Natural killer cell (primary cell): ENCODE measurements around the gene GAGE10. TPM values are rescaled to one million over a fixed set of nuclear protein-coding genes. Genes with fewer than 3 reads are reported as not detected.
A peak's percentile ranks its signal among the peaks of the same experiment; 100 is the strongest.

Experiments used
- ATAC-seq, 3 donors: fragments of 150-1000 bp in 2 of 3; fragments of 200-7000 bp in 1 of 3; cut with Tn5 transposase; 1 replicate in 1 of 3; 2 replicates in 2 of 3; pipeline ENCODE4 v1.10.0; 2021; ENCODE audit warnings: mild to moderate bottlenecking in 2 of 3, moderate library complexity in 2 of 3
- DNase-seq, 2 donors: peaks; one replicate each; pipeline versions ENCODE4 v3.0.0 to v3.0.0-alpha.2; 2013 to 2021; ENCODE audit warnings: mixed read lengths in 1 of 2
- H3K27ac ChIP-seq: one replicate; pipeline ENCODE4 v1.5.1; 2013; ENCODE audit warnings: mild to moderate bottlenecking, low read length
- H3K27me3 ChIP-seq: one replicate; pipeline ENCODE4 v1.6.1; 2013; ENCODE audit warnings: low read length; ENCODE audit not compliant: control insufficient read depth, insufficient read depth
- H3K36me3 ChIP-seq: one replicate; pipeline ENCODE4 v1.6.1; 2013; ENCODE audit warnings: low read length; ENCODE audit not compliant: control insufficient read depth, insufficient read depth
- H3K4me1 ChIP-seq: one replicate; pipeline ENCODE4 v1.6.1; 2013; ENCODE audit warnings: low read length; ENCODE audit not compliant: control insufficient read depth, insufficient read depth
- H3K4me3 ChIP-seq: one replicate; pipeline ENCODE4 v1.5.1; 2013; ENCODE audit warnings: low read length
- H3K9me3 ChIP-seq: one replicate; pipeline ENCODE4 v1.6.1; 2013; ENCODE audit warnings: low read length; ENCODE audit not compliant: control insufficient read depth, insufficient read depth
- H3K27ac Mint-ChIP-seq, 2 donors: one replicate each; pipeline ENCODE4 v1.8.0; 2022; ENCODE audit warnings: mild to moderate bottlenecking in 2 of 2, mixed read lengths in 2 of 2, moderate library complexity in 1 of 2
- H3K27me3 Mint-ChIP-seq, 2 donors: one replicate each; pipeline ENCODE4 v1.8.0; 2022; ENCODE audit warnings: low read depth in 2 of 2, mixed read lengths in 2 of 2
- H3K36me3 Mint-ChIP-seq: one replicate; pipeline ENCODE4 v1.8.0; 2022; ENCODE audit warnings: mixed read lengths
- H3K4me1 Mint-ChIP-seq, 2 donors: one replicate each; pipeline ENCODE4 v1.8.0; 2022; ENCODE audit warnings: mixed read lengths in 2 of 2
- H3K4me3 Mint-ChIP-seq: one replicate; pipeline ENCODE4 v1.8.0; 2022; ENCODE audit warnings: mild to moderate bottlenecking, moderate library complexity, mixed read lengths
- H3K9me3 Mint-ChIP-seq, 2 donors: one replicate each; pipeline ENCODE4 v1.8.0; 2022; ENCODE audit warnings: mixed read lengths in 2 of 2
- WGBS: methylation state at CpG from one replicate; pipeline ENCODE4 v1.1.7; 2013; ENCODE audit warnings: missing lambda C conversion rate; ENCODE audit not compliant: insufficient coverage; 5-methylcytosine and 5-hydroxymethylcytosine counted together
- intact Hi-C: fragments of 100-400 bp; cut with micrococcal nuclease; formaldehyde crosslinking; loops from one replicate; pipeline ENCODE4 v1.14.2; 2022
- total RNA-seq, 4 donors: library from RNA; stranded (reverse); fragments of 120-200 nt in 1 of 4; gene quantifications; one replicate each; pipeline versions ENCODE4 v1.2.3 to v1.2.4, GENCODE V29; 2013 to 2022
- TF ChIP-seq, protein P1 (sequence below): fragments of 200-600 bp; IDR thresholded peaks from one replicate; pipeline ENCODE4 v1.8.0; 2022; ENCODE audit warnings: antibody characterized with exemption

The GAGE10 gene
- total RNA-seq, 3 donors from 2014 or later (not counting 1 experiment from before 2014, with no cell fraction given) = not detected

DNA sequence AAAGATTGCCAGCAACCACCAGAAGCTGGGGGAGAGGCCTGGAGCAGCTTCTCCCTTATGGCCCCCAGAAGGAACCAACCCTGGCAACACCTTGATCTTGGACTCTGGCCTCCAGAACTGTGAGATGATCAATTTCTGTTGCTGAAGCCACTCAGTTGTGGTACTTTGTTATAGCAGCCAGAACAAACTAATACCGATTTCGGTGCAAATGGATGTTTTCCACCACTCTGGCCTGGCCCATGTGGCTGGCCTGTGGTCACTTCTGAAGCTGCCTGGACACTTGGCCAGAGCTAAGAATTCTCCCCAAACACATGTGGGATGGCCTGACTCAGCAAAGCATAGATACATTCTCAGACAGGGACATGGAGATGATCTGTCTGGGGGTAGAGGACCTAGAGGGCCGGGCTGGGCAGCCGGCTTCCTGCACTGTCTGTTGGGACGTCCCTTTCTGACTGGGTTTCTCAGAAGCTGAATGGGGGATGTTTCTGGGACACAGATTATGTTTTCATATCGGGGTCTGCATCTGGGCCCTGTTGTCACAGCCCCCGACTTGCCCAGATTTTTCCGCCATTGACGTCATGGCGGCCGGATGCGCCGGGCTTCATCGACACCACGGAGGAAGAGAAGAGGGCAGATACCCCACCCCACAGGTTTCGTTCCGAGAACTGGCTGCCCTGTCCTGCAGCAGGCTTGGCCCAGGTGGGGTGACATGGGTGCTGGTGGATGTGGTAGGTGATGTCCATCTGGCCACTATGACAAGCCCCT is 43.0 kb upstream of the GAGE10 start:
- H3K4me1 ChIP-seq = peaks cover 19% of the 10 kb centered on the region
- no peaks in the 10 kb centered on the region for H3K9me3 Mint-ChIP-seq
- TF ChIP-seq, protein P1, sequence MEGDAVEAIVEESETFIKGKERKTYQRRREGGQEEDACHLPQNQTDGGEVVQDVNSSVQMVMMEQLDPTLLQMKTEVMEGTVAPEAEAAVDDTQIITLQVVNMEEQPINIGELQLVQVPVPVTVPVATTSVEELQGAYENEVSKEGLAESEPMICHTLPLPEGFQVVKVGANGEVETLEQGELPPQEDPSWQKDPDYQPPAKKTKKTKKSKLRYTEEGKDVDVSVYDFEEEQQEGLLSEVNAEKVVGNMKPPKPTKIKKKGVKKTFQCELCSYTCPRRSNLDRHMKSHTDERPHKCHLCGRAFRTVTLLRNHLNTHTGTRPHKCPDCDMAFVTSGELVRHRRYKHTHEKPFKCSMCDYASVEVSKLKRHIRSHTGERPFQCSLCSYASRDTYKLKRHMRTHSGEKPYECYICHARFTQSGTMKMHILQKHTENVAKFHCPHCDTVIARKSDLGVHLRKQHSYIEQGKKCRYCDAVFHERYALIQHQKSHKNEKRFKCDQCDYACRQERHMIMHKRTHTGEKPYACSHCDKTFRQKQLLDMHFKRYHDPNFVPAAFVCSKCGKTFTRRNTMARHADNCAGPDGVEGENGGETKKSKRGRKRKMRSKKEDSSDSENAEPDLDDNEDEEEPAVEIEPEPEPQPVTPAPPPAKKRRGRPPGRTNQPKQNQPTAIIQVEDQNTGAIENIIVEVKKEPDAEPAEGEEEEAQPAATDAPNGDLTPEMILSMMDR = no peak
- no peak overlapping the region for H3K4me3 Mint-ChIP-seq
- 95% methylated on average over 15 of the region's 17 CpGs for WGBS
- H3K27ac ChIP-seq = no peak overlapping the region
- intact Hi-C loops = no loop called here
- no peak overlapping the region for H3K27ac Mint-ChIP-seq
- H3K4me1 Mint-ChIP-seq = no peaks in the 10 kb centered on the region
- no peak overlapping the region for H3K4me3 ChIP-seq
- H3K36me3 Mint-ChIP-seq = no peaks in the 10 kb centered on the region
- ATAC-seq = no peak
- no peaks in the 10 kb centered on the region for H3K9me3 ChIP-seq
- H3K27me3 Mint-ChIP-seq = peaks cover 0 to 9% of the 10 kb centered on the region in 2 donors
- no peak for DNase-seq
- no peaks in the 10 kb centered on the region for H3K36me3 ChIP-seq
- H3K27me3 ChIP-seq = no peaks in the 10 kb centered on the region

DNA sequence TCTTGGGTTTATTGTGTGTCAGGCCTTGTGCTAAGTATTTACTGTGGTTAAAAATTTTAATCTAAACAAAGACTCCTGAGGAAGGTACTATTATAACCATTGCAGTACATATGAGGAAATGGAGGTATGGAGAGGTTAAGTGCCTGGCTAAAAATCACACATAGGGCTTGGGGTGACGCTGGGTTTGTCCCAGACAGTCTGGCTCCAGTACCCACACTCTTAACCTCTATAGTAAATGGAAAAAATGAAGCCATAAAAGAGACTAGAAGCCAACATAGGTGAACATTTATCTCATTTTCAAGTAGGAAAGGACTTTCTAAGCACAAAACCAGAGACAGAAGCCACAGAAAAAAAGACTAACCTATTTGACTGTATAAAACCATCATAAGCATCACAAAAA is 40.8 kb upstream of the GAGE10 start:
- no peak for DNase-seq
- Histone ChIP-seq H3K9me3 (no peaks in the 10 kb centered on the region), H3K4me1 (peaks cover 12% of the 10 kb centered on the region), H3K36me3 (no peaks in the 10 kb centered on the region), H3K27ac (no peak overlapping the region), H3K4me3 (no peak overlapping the region), H3K27me3 (no peaks in the 10 kb centered on the region)
- TF ChIP-seq, protein P1 = no peak
- no CpG with 5 or more reads among the region's 1 CpG for WGBS
- intact Hi-C loops = no loop called here
- no peaks in the 10 kb centered on the region for H3K4me1 Mint-ChIP-seq
- ATAC-seq = no peak
- no peak overlapping the region for H3K27ac Mint-ChIP-seq
- no peaks in the 10 kb centered on the region for H3K9me3 Mint-ChIP-seq
- H3K36me3 Mint-ChIP-seq = no peaks in the 10 kb centered on the region
- H3K27me3 Mint-ChIP-seq = peaks cover 0 to 9% of the 10 kb centered on the region in 2 donors
- H3K4me3 Mint-ChIP-seq = no peak overlapping the region

DNA sequence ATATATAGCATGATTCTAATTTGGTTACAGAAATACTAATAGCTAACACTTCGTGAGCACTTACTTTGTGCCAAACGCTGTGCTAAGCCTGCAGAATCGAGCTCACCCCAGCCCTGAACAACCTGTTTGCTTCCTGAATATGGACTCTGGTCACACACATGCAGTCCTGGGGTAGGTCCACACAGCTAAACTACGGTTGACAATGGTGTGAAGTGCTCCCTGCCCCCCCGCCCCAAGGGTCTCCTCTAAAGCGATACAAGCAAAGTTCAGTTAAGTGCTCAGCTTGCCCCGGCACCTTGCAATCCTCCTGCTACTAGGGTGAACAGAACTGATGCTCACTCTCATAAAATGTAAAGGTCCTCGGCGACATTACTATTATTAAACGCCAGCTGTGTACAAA is 39.8 kb upstream of the GAGE10 start:
- no peak for ATAC-seq
- Histone ChIP-seq H3K36me3 (no peaks in the 10 kb centered on the region), H3K27me3 (no peaks in the 10 kb centered on the region), H3K27ac (no peak overlapping the region), H3K4me3 (no peak overlapping the region), H3K4me1 (peaks cover 7% of the 10 kb centered on the region), H3K9me3 (no peaks in the 10 kb centered on the region)
- no peak for DNase-seq
- WGBS = 91% methylated on average over 10 of the region's 10 CpGs
- no peak overlapping the region for H3K27ac Mint-ChIP-seq
- peaks cover 0 to 9% of the 10 kb centered on the region in 2 donors for H3K27me3 Mint-ChIP-seq
- intact Hi-C loops = no loop called here
- H3K4me1 Mint-ChIP-seq = peaks cover 7 to 8% of the 10 kb centered on the region in 2 donors
- no peak overlapping the region for H3K4me3 Mint-ChIP-seq
- TF ChIP-seq, protein P1 = no peak
- H3K9me3 Mint-ChIP-seq = no peaks in the 10 kb centered on the region
- no peaks in the 10 kb centered on the region for H3K36me3 Mint-ChIP-seq

DNA sequence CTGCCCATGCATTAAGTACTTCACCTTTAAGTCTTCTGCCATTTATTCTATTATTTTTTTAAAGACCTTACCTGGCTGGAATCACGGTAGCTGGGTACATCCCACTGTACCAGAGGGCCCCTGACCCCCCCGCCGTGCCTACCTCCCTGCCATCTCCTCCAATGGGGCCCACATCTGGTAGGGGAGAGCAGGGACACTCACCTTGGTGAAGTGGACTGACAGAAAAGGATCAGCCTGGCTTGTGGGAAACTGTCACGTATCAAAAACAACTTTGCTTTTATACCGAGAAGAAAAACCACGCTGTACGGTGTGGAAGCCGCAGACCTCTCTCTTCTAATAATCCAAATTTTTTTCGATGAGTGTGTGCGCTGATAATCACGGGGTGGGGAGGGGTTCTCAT is 39.0 kb upstream of the GAGE10 start, which contains the start of gene FOXP3:
Gene FOXP3 (minus strand): TSS at position 251 of the 400 bp plus-strand sequence. CDS start 6,205 bp downstream, outside the sequence.
- no peaks in the 10 kb centered on the region for H3K36me3 Mint-ChIP-seq
- H3K27me3 Mint-ChIP-seq = peaks cover 0 to 9% of the 10 kb centered on the region in 2 donors
- Histone ChIP-seq H3K36me3 (no peaks in the 10 kb centered on the region), H3K4me3 (no peak within 1 kb of the TSS), H3K27me3 (no peaks in the 10 kb centered on the region), H3K4me1 (peaks cover 8% of the 10 kb centered on the region), H3K9me3 (no peaks in the 10 kb centered on the region), H3K27ac (no peak within 1 kb of the TSS)
- DNase-seq = peak in 1 of 2 donors; percentile 24
- no peak within 1 kb of the TSS for H3K4me3 Mint-ChIP-seq
- TF ChIP-seq, protein P1 = no peak
- no peak for ATAC-seq
- intact Hi-C loops = no loop called here
- 86% methylated on average over 1 of the region's 11 CpGs for WGBS
- no peak within 1 kb of the TSS for H3K27ac Mint-ChIP-seq
- no peaks in the 10 kb centered on the region for H3K9me3 Mint-ChIP-seq
- H3K4me1 Mint-ChIP-seq = peaks cover 13 to 14% of the 10 kb centered on the region in 2 donors
